Stimulated activated CD4-positive, alpha-beta T cell treated with anti-CD3 and anti-CD28 coated beads, Interleukin-15, amount 100 ng/mL, for 24 hours (primary cell): ENCODE measurements around the gene AKAP8L.

ENCODE experiments used
- DNase-seq: peaks from one replicate; pipeline ENCODE4 v3.0.0-alpha.2; 2020

Gene AKAP8L

DNA sequence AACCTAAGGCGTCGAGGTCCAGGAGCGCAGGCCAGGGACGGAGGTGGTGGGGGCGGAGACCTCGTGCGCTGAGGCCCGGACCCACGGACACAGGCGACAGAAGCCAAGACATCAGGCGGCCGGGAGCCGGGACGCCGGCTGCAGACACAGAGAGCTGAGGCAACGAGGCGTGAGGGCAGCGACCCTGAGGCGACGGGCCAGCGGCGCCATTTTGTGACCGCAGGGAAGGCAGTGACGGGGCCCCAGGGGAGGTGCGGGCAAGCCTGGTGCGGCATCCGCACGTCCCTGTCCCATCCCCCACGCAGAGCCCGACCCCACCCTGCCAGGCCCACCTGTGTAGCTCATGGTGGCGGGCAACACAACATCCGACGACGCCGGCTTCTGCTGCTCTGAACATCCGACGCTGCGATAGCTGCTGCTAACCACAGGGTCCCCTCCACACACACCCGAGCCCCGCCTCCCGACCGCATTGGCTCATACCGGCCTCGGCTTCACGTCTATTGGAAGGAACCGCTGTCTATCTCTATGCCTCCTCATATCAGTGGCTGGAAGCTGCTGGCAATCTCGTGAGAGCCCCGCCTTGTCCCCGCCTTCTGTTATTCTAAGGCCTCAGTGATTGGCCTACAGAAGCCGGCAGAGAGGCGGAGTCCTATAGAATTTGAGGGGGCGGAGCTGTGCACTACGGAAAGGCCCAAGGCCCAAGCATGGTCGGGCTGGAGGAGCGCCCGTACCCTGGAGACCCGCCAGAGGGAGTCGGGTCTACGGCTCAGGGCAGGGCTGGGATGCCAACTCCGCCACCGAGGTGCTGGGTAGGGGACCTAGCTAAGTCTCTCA, at the start of gene AKAP8L:
TSS of gene AKAP8L (minus strand) at position 410 of the 834 bp plus-strand sequence. CDS start at position 345, 65 bp downstream.
- DNase-seq = peak; percentile 99

DNA sequence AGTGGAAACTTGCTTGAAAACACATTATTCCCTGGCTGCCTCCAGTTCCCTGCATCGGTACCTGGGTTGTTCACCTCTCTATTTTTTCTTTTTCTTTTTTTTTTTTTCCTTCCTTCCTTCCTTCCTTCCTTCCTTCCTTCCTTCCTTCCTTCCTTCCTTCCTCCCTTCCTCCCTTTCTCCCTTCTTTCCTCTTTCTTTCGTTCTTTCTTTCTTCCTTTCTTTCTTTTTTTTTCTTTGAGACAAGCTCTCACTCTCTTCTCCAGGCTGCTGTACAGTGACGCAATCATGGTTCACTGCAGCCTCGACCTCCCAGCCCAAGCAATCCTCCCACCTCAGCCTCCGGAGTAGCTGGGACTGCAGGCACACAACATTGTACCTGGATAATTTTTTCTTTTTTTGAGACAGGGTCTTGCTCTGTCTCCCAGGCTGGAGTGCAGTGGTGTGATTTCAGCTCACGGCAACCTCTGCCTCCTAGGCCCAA, 49.0 kb upstream of the AKAP8L start:
- DNase-seq = no peak

- peak; percentile 77 for DNase-seq
Observed at GRCh38 chr19:15466851-15467733, 48.3 kb upstream of the AKAP8L start.

DNA sequence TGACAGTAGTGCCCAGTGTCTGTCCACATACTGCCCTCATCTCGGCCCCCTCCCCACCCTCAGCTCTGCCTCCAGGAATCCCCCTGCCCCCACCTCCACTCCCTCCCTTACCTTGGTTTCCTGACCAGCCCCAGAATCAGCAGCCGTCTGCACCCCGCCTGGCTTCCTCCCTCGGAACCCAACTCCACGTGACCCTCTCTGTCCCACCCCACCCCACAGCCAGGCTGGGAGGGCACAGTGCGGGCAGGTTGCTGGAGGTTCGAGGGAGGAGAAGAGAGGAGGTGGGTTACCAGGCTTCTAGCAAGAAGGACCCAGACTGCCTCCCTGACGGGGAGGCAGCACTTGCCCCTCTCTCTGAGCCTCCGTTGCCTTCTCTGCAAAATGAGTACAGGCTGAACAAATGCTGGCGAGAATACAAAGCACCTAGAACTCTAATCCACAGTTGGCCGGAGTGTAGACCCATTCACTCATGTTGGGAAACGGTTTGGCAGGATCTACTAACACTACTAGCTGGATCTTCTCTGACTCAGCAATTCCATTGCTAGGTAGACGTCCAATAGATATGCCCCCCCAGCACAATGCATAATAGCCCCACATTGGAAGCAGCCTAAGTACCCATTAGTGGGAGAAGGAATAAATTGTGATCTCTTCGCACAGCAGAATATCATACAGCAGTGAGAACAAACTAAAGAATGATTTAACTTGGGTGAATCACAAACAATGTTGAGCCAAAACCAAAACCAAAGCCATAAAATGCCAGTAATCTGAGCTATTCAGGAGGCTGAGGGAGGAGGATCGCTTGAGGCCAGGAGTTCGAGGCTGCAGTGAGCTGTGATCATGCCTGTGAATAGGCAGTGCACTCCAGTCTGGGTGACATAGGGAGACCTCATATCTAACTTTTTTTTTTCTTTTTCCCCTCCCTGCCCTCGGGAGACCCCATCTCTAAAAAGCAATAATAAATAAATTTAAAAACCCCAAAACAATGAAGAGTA, 45.9 kb upstream of the AKAP8L start, which contains the start of gene RASAL3:
TSS of gene RASAL3 (minus strand) at position 151 of the 992 bp plus-strand sequence. CDS start 186 bp downstream, outside the sequence.
- DNase-seq = peak; percentile 80

DNA sequence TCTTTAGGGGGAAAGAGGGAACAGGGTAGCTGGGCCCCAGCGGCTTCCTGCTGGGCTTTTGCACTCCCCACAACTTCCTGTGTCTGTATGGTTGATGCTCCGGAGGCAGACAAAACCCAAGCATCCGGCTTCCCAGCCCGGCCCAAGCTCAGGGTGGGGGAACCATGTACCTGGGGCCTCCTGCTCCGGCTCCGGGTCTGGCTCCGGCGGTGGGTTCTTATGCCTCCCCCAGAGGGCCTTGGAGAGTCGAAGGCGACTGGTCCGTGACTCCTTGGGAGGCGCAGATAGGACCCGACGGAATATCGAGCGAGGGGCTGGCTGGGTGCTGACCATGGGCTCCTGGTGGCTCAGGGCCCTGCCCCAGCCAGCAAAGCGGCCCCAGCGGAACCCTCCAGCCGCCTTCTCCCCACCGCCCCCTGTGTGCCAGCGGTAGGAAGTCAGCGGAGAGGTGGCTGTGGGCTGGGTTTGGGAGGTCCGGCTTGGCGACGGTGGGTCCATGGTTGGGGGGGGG, 45.1 kb upstream of the AKAP8L start:
- peak; percentile 83 for DNase-seq

GRCh38 chr19:15461694-15462093, 42.9 kb upstream of the AKAP8L start:
- DNase-seq = no peak

DNA sequence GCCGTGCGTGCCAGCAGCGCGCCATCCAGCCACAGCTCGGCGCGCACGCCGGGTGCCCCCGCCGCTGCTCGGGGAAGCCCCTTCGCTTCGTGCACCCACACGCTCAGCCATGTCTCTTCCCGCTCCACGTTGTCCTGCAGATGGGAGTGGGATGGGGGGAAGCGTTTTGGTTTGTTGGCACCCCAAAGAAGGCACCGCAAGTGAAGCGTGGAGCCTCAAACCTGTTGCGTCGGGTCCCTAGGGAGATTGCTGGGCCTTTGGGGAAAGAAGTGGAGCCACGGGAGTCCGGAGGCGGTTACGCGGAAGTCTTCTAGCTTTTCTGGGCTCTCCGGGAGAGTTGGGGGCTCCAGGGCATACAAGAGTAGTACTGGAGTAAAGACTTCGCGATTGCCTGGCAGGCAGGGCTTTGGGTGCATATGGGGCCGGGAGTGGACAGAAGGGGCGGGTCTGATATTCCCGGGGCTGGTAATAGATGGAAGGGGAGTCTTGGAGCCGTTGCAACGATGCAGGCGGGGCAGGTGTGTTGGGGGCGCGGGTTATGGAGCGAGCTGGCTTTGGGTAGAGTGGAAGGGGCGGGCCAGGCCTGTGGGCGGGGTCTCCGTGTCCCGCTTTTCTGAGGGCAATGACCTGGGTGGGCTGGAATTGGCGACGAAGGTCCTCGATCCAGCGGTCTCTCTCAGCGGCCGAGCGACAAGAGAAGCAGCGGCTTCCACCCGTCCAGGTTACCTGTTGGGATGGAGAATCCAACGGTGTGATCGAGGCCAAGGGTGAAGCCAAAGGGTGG, 39.1 kb upstream of the AKAP8L start:
- DNase-seq = no peak

- DNase-seq = peak; percentile 40
Observed at GRCh38 chr19:15456871-15457700, 38.3 kb upstream of the AKAP8L start.

- no peak for DNase-seq
Observed at GRCh38 chr19:15456441-15456840, 37.7 kb upstream of the AKAP8L start.

DNA sequence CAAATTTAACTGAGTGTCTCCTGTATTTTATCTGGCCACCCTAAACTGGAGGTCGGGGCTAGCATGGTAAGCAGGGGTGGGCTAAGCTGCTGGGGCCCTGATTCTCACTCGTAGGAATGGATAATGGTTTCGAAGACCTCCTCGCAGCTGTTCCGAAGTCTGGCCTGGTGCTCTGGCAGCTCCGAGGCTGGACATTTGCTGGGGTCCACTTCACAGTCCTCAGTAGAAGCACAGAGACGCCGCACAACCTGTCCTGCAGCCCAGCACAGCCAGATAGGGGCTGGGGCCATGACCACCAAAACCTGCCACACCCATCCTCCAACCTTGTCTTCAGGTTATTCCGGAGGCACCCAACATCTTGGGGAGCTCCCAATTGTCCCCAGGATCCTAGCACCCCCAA, 37.2 kb upstream of the AKAP8L start:
- no peak for DNase-seq

- no peak for DNase-seq
Observed at GRCh38 chr19:15453906-15454860, 35.4 kb upstream of the AKAP8L start.

GRCh38 chr19:15453091-15453578, 34.3 kb upstream of the AKAP8L start:
- no peak for DNase-seq

DNA sequence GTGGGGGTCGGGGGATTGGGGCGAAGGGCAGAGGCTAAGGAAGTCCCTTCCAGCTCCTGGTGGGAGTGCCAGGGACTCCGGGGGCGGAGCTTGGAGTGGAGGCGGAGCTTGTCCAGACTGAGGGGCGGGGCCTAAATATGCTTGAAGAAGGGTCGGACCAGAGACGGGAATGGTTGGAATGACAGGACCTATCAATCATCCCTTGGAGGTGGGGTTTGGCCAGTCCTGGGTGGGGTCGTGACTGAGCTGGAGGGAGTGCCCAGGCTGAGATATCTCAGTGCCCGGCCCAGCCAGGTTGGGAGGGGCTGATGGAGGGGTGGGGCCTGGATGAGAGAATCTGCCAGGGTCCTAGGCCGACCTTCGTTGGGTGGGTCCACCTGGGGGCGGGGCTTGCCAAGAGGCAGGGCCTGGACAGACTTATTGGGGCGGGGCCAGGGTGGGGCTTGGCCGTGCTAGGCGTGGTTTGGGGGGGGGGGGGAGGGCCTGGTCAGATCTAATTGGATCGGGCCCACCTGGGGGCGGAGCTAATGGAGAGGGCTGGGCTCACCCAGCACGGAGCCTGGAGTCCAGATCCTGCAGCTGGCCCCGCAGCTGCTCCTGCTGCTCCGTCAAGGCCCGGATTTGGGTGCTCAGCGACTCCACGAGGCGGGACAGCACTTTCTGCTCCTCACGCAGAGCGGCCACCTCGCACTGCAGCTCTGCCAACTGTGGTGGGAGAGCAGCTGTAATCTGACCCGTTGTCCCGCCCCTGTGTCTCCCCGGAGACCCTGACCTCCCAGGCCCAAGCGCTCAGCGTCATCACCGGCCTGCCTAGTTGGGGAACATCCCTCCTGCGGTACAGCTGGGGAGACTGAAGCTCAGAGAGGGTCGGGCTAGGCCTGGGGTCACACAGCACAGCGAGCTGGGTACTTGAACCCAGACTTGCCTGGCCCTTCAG, 33.6 kb upstream of the AKAP8L start:
- DNase-seq = peak; percentile 36

DNA sequence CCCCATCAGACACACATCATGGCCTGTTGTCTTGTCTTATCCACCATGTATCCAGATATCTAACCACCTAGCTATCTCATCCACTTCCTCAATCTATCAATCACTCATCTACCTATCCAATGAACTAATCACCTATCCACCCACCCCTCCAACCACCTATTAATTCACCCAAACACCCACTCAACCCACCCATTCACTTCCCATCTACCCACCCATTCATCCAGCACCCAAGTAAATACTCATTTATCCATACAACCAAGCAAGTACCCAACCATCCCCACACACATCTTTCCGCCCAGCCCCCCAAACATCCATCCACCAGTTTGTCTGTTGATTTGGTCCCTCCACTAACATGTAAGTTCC, 31.7 kb upstream of the AKAP8L start:
- no peak for DNase-seq

GRCh38 chr19:15449620-15450527, 31.1 kb upstream of the AKAP8L start, which contains the start of gene WIZ:
TSS of gene WIZ (minus strand) at chr19:15449956. CDS start at chr19:15448307, 1,649 bp downstream.
- peak; percentile 87 for DNase-seq
